ENCODE results near the gene TSPAN9.

The TSPAN9 gene

DNA sequence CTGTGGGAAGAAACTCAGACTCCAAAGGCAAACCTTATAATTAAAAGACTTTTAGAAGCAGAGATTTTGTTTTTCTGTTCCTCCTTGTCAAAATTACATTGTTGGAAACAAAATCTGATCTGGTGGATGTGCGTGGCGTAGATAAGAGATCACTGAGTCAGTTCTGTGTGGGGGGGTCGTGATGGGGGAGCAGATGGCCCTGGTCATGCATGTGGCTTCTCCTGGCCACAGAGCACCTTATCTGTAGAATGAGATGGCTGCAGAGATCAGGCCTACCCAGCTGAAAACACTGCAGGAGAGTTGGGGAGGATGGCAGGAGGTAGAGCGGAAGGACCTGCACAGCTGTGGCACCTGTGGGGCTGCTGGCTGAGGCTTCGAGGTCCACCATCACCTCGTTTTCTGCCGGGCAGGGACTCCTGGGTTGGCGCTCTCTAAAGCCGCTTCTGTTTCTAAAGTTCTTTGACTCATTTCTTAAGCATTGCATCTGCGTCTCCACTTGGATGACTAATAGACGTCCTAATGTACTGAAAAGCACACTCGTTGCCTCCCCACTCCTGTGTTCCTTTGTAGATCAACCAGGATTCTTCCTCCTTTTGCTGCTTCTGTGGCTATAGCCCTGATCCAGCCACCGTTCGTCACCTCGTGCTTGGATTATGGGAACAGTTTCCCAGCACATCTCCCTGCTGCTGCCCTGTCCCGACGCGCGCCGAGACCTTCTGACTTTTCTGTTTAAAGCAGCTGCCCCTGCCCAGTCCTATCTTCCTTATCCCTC lies 93.4 kb downstream of the TSPAN9 start:
- DNase-seq = no peak

DNA sequence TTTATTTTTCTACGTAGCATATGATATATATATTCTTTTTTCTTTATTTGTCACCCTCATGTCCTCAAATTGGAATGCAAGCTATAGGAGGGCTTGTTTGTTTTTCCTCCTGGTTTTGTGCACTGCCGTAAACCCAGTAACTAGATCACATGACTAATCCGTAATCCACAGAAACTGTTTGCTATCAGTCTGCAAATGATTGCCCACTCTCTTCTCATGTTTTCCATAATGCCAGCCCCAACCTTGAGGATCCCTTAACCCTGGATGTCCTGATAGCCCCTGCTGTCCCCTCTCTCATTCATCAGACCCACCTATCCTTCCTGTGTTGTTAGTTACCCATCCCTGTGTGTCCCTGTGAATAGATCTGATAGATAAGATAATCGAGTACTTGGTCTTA lies 94.0 kb downstream of the TSPAN9 start:
- DNase-seq = no peak

- no peak for DNase-seq
These were observed 95.2 kb downstream of the TSPAN9 start for GRCh38 chr12:3172124-3173007.

DNA sequence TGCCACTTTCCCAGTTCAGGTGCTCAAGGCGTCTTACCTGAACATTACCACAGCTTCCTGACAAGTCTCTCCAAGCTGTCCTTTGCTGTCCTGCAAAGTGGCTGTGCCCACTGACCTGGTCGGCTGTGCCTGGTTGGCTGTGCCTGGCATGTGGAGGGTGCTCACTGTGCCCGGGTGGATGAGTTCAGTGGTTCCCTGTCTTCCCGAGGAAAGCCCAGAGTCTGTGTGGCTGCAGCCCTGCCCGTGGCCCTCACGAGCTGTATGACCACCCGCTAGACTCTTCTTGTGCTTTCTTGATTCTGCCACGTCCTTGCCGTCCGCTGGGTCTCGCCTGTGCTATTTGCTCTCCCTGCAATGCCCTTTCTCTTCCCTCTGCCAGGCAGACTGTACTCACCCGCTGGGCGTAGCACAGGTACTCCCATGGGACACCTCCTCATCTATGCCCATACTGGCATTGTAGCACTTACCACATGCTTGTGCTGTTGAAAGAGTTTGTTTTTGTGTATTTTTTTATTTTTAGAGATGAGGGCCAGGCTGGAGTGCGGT lies 95.9 kb downstream of the TSPAN9 start:
- no peak for DNase-seq

- no peak for DNase-seq
These were observed 96.7 kb downstream of the TSPAN9 start for GRCh38 chr12:3173912-3174311.

GRCh38 chr12:3175238-3175637 lies 98.1 kb downstream of the TSPAN9 start:
- no peak for DNase-seq

GRCh38 chr12:3176754-3177153 lies 99.6 kb downstream of the TSPAN9 start:
- no peak for DNase-seq

- DNase-seq = no peak
These were observed 100.7 kb downstream of the TSPAN9 start for GRCh38 chr12:3177778-3178425.

- DNase-seq = no peak
These were observed 101.6 kb downstream of the TSPAN9 start for GRCh38 chr12:3178671-3179313.

DNA sequence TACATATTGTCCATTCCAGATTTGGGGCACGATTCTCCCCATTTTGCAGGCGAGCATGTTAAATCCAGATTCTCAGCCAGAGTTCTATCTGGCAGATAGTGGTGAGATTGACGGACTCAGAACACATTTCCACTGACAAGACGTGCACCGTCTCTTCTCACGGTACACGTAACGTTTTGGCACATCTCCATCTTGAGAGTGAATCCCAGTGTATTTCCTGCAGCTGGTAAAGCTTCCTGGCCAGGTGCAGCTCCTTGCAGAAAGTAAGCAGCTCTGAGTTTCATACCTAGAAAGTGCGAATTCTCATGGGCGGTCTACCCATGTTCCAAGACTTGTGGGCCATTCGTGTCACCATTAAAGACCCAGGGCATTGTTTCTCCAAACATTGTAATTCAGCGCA lies 102.6 kb downstream of the TSPAN9 start:
- DNase-seq = no peak

DNA sequence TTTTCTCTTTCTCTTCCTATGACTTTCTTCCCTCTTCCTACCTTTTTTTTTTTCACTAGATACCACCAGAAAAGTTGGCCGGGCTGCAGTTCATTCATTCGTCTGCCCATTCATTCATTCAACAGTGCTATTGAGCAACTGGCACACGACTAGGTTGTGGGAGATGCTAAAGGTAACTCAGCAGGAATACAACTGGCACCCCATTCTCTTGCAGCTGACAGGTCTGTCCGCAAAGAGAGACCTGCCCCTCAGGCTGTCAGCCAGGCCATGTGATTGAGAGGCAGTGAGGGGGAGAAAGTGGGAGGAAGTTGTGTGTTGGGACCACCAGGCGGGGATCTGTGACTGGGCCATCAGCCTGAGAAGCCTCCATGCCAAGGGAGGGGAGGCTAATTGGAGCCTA lies 105.2 kb downstream of the TSPAN9 start:
- no peak for DNase-seq

GRCh38 chr12:3184485-3184884 lies 107.3 kb downstream of the TSPAN9 start:
- DNase-seq = no peak

DNA sequence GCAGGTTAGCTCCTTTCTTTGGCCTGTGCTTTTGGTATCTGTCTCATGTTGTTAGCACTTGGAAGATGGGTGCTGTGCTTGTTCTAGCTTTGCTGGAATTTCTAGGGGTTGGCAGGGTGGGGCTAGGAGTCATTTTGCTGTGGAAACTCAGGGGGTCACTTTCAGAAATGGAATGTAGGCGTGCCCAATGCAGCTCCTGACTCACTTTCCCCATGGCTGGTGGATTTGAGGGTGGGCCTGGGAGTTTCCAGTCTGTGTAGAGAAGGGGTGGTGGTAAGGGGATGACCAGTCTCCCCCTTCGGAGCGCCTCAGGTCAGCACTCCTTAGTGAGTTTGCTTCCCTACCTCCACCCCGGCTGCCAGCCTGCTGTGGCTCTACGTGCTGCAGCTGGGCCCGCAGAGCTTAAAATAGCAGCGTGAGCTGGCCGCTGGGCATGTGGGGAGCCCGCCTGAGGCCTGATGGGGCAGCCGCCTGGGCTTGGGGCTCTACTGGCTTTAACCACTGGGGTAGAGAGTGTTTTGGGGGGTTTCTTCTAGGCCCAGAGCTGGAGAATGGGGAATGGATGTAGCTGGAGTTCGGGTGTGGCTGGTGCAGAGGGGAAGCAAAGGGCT lies 108.2 kb downstream of the TSPAN9 start:
- no peak for DNase-seq

GRCh38 chr12:3186546-3187215 lies 109.5 kb downstream of the TSPAN9 start:
- DNase-seq = no peak

DNA sequence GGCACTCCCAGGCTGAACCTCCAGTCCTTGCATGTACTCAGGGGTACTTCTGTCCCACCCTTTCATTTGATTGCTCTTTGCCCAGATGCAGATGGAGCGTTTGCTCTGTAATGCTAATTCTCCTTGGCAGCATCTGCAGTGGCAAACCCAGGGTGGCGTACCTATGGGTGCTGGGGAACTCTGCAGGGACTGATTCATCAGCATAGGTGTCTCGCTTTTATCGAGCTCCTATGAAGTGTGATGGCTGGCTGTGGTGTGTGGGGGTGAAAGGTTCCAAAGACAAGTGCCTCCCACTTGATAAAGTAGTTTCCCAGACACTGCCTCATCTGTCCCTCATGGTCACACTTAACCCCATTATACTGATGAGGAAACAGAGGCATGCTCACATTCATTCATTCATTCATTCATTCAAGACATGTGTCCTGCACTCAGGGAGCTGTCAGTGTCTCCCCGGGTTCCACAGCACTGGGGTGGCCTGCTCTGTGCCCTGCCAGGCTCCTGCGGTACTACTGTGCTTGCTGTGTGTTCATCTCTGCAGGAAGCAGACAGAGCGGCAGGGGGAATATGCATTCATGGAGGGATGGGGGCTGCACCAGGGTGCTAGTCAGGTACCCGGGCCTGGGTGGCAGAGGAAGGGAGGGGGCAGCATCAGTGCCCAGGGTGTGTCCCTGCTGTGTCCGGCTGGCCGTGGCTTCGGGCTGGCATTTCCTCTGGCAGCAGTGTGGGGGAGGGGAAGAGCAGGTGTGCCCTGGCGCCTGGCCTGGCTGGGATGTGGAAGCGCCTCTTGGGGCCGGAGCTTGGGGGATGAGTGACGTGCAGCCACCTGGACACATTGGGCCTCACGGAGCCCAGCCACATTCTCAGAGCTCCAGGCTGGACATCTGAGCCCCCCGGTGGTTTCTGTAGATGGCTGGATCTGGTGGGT lies 110.9 kb downstream of the TSPAN9 start:
- no peak for DNase-seq

DNA sequence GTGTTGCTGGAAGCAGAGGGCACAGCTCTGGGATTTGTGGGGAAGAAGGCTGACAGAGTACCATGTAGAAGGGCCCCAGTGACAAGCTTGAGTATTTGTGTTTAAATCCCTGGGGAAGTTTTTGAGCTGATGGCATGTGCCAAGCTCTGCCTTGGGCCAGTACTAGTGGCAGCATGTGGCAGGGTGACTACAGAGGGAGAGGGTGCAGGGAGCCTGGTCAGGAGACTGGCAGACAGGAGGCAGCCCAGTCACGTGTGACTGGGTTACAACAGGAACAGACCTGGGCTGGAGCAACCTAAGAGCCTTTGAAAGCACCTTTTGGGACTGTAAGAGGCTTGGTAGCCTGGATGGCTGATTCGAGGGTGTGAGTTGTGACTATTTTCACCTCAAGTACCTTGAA lies 112.1 kb downstream of the TSPAN9 start:
- no peak for DNase-seq

DNA sequence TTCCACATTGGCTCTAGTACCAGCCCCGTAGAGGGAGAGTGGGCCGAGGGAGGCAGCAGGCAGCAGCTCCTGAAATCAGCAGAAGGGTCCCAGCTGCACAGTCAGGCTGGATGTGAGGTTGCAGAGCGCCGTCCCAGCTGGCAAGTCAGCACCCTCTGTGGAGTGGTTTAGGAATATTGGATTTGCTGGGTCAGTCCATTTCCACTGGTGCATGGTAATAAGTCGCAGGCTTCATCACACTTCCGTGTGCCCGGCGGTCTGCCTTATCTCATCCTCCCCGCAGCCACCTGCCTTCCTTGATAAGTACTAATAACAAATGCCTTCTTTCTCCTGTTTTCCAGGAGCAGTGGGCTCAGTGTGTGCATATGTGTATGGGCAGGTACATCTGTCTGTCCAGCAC lies 112.9 kb downstream of the TSPAN9 start:
- DNase-seq = no peak

GRCh38 chr12:3191450-3191849 lies 114.3 kb downstream of the TSPAN9 start:
- DNase-seq = no peak

GRCh38 chr12:3192221-3192620 lies 115.0 kb downstream of the TSPAN9 start:
- DNase-seq = no peak

- no peak for DNase-seq
These were observed 116.0 kb downstream of the TSPAN9 start for GRCh38 chr12:3193131-3193530.

DNA sequence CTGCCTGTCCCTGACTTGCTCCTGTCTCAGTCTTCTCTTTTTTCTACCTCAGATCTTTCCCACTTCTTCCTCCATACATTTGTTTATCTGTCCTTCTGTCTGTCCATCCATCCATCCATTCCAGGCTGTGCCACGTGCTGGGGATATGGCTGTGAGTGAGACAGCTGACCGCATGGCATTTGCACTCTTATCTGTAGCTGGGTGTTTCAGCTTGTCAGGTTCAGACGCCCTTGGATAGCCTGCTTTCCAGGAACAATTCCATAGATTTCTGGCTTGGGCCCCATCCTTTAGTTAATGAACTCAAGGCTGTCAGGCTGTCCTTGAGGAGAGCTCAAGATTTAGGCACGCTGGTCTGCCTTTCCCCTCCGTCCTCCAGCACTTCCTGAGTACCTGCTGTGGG lies 116.6 kb downstream of the TSPAN9 start:
- DNase-seq = no peak
